C4-2B (cell line): ENCODE measurements around the gene CFDP1.

Experiments
- ZFX ChIP-seq: fragments of 450-650 bp; IDR thresholded peaks from 2 replicates; pipeline ENCODE4 v1.6.1; 2017
- TF ChIP-seq, protein P1 (sequence below): fragments of 450-650 bp; conservative IDR thresholded peaks from 2 replicates; pipeline ENCODE4 v1.5.1; 2017; ENCODE audit warnings: mild to moderate bottlenecking

DNA sequence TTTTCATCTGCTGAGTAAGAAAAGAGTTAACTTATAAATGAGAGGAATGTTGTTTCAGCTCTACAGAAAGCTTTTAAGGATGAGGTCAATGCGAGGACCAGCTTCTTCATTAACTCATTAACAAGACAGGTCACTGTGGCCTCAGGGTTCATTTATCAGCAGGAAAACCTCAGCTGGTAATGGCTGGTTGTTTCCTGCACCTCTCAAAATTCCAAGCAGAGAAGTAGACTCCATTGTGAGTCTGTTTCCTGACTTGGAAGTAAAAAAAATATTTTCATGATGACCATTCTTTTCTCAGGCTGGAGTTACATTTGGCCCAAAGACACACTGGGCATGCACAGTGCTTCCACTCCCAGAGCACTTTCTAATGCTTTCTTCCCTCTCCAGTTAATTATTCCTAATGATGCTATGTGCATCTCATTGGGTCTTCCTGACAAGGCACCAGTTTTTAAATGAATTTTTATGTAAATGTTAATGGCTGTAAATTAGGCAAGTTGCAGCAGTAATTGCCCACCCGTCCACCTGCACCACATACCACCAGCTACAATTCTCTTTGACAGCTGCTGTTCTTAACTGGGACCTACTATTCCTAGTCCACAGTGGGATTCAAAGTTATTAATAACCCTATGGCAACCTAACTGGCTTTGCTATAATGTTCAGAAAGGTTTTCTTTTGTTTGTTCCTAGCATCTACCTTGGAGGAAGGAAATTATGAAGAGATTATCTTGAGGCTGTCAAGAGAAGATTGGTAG lies 92.4 kb downstream of the CFDP1 start:
- TF ChIP-seq, protein P1, sequence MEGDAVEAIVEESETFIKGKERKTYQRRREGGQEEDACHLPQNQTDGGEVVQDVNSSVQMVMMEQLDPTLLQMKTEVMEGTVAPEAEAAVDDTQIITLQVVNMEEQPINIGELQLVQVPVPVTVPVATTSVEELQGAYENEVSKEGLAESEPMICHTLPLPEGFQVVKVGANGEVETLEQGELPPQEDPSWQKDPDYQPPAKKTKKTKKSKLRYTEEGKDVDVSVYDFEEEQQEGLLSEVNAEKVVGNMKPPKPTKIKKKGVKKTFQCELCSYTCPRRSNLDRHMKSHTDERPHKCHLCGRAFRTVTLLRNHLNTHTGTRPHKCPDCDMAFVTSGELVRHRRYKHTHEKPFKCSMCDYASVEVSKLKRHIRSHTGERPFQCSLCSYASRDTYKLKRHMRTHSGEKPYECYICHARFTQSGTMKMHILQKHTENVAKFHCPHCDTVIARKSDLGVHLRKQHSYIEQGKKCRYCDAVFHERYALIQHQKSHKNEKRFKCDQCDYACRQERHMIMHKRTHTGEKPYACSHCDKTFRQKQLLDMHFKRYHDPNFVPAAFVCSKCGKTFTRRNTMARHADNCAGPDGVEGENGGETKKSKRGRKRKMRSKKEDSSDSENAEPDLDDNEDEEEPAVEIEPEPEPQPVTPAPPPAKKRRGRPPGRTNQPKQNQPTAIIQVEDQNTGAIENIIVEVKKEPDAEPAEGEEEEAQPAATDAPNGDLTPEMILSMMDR = no peak
- no peak for TF ChIP-seq ZFX
